Measurements from ENCODE around the gene PRX. TPM values are rescaled to one million over a fixed set of nuclear protein-coding genes. Genes with fewer than 3 reads are reported as not detected.
A peak's percentile ranks its signal among the peaks of the same experiment; 100 is the strongest.

PRX gene
- total and polyA plus RNA-seq, 2 of the 13 experiments (the other 11 are each of a cell fraction or from before 2014, with no cell fraction given) = 0.66 TPM

GRCh38 chr19:40425450-40426287 is 12.5 kb upstream of the PRX start, which contains the start of gene SERTAD1 (continued):
- TF ChIP-seq ZBTB34 (CRISPR knock-in tag; IDR thresholded peaks at IDR 0.05) (no peak), FOXM1 (CRISPR knock-in tag; IDR thresholded peaks at IDR 0.05) (no peak), HNRNPLL (IDR thresholded peaks at IDR 0.05; ENCODE audit: low read depth, low read length, poor library complexity, severe bottlenecking) (peak; percentile 65), HCFC1 (IDR thresholded peaks at IDR 0.05; ENCODE audit: low read depth, low read length) (no peak), UBTF (CRISPR knock-in tag; IDR thresholded peaks at IDR 0.05) (peak; percentile 74; the same call in 1 of the 2 replicates), PATZ1 (CRISPR knock-in tag; IDR thresholded peaks at IDR 0.05) (peak; percentile 60), FOXA1 (IDR thresholded peaks at IDR 0.05) (no peak), FOXA1 (CRISPR knock-in tag; IDR thresholded peaks at IDR 0.05) (peak; percentile 37; the same call in 1 of the 2 replicates), PHF5A (CRISPR knock-in tag; IDR thresholded peaks at IDR 0.05; ENCODE audit: low read depth, unreplicated experiment) (no peak), TRAFD1 (CRISPR knock-in tag; IDR thresholded peaks at IDR 0.05; ENCODE audit: borderline replicate concordance) (no peak), SP5 (CRISPR knock-in tag; IDR thresholded peaks at IDR 0.05; ENCODE audit: borderline replicate concordance, low read depth) (peak; percentile 81), ZNF451 (CRISPR knock-in tag; IDR thresholded peaks at IDR 0.05) (no peak; the same call in 1 of the 2 replicates), ZSCAN9 (CRISPR knock-in tag; IDR thresholded peaks at IDR 0.05; ENCODE audit: borderline replicate concordance) (0 out of 2 replicates have a peak, but pooled peaks have one; percentile 29), HBP1 (CRISPR knock-in tag; IDR thresholded peaks at IDR 0.05; ENCODE audit: low read depth) (no peak), MED8 (CRISPR knock-in tag; IDR thresholded peaks at IDR 0.05; ENCODE audit: insufficient replicate concordance) (peak; percentile 10), ZFAT (CRISPR knock-in tag; conservative IDR thresholded peaks at IDR 0.05) (no peak), TEF (CRISPR knock-in tag; IDR thresholded peaks at IDR 0.05) (no peak), ZBTB8A (CRISPR knock-in tag; IDR thresholded peaks at IDR 0.05; ENCODE audit: borderline replicate concordance, low read depth) (no peak), NR2F2 (IDR thresholded peaks at IDR 0.05; ENCODE audit: borderline replicate concordance, low read depth) (peak; percentile 48; the same call in 1 of the 2 replicates)

Data from HepG2 (cell line).